A549 (cell line): ENCODE measurements around the gene CLPX.

Experiments
- CTCF ChIP-seq: fragments of >200 bp; sonication (Bioruptor Twin); formaldehyde crosslinking; IDR thresholded peaks from 3 replicates; pipeline ENCODE4 v1.5.1; 2016
- POLR2A ChIP-seq: IDR thresholded peaks from 2 replicates; pipeline ENCODE4 v1.6.1; 2012; ENCODE audit warnings: mild to moderate bottlenecking, low read length
- RAD21 ChIP-seq, 2 experiments: fragments of >200 bp in 1 of 2; sonication (Bioruptor Twin) in 1 of 2; formaldehyde crosslinking in 1 of 2; IDR thresholded peaks in 1 of 2; conservative IDR thresholded peaks in 1 of 2; 2 replicates in 1 of 2; 3 replicates in 1 of 2; pipeline ENCODE4 v1.6.1; 2012 to 2018; ENCODE audit warnings: inconsistent platforms in 1 of 2

GRCh38 chr15:65183865-65184159, 1.3 kb downstream of the CLPX start:
- TF ChIP-seq CTCF, result no peak; the same call in 2 of the 3 replicates
- no peak for TF ChIP-seq RAD21 (conservative IDR thresholded peaks at IDR 0.05 in 1 of 2, IDR thresholded peaks at IDR 0.05 in 1 of 2)
- no peak for TF ChIP-seq POLR2A
